ENCODE results near the gene LIN9. TPM values are rescaled to one million over a fixed set of nuclear protein-coding genes. Genes with fewer than 3 reads are reported as not detected.

LIN9 gene
- total RNA-seq: 11.3 and 12.6 TPM in 2 replicates
- polyA plus RNA-seq: 9.7 and 16.6 TPM in 2 replicates

GRCh38 chr1:226308723-226309397 is at the start of gene LIN9:
TSS of gene LIN9 (minus strand) at chr1:226309164. CDS start at chr1:226309139, 25 bp downstream.
- Histone ChIP-seq H3K4me3 (peak within 1 kb of the TSS; percentile 99), H3K27me3 (no peaks in the 10 kb centered on the region), H3K9me3 (ENCODE audit: low read depth) (no peaks in the 10 kb centered on the region), H3K4me1 (ENCODE audit: low read depth) (peaks cover 22% of the 10 kb centered on the region), H3K36me3 (no peaks in the 10 kb centered on the region), H3K27ac (peak within 1 kb of the TSS; percentile 95)
- peak; percentile 91 to 95 for DNase-seq (ENCODE audit: low read depth in 1 of 2, low spot score in 1 of 2)
- peak; percentile 3 for TF ChIP-seq CTCF (IDR thresholded peaks at IDR 0.05; ENCODE audit: low read depth, low read length)

- no peaks in the 10 kb centered on the region for H3K9me3 ChIP-seq (ENCODE audit: low read depth)
- H3K36me3 ChIP-seq: peaks cover 26% of the 10 kb centered on the region
- H3K4me3 ChIP-seq: no peak overlapping the region
- H3K27me3 ChIP-seq: no peaks in the 10 kb centered on the region
- peak overlapping the region; percentile 87 for H3K27ac ChIP-seq
- no peak for TF ChIP-seq CTCF (IDR thresholded peaks at IDR 0.05; ENCODE audit: low read depth, low read length)
- DNase-seq (ENCODE audit: low read depth in 1 of 2, low spot score in 1 of 2): no peak
- peaks cover 46% of the 10 kb centered on the region for H3K4me1 ChIP-seq (ENCODE audit: low read depth)
Observed at GRCh38 chr1:226357416-226357815, 48.5 kb upstream of the LIN9 start.

GRCh38 chr1:226355669-226356551 is 46.9 kb upstream of the LIN9 start:
- no peak for TF ChIP-seq CTCF (IDR thresholded peaks at IDR 0.05; ENCODE audit: low read depth, low read length)
- DNase-seq (ENCODE audit: low read depth in 1 of 2, low spot score in 1 of 2): peak in 1 of 2 donors; percentile 91
- Histone ChIP-seq H3K4me1 (ENCODE audit: low read depth) (peaks cover 53% of the 10 kb centered on the region), H3K4me3 (no peak overlapping the region), H3K9me3 (ENCODE audit: low read depth) (no peaks in the 10 kb centered on the region), H3K36me3 (peaks cover 12% of the 10 kb centered on the region), H3K27ac (peak overlapping the region; percentile 87), H3K27me3 (no peaks in the 10 kb centered on the region)

- Histone ChIP-seq H3K27ac (peak overlapping the region; percentile 87), H3K9me3 (ENCODE audit: low read depth) (no peaks in the 10 kb centered on the region), H3K36me3 (peaks cover 6% of the 10 kb centered on the region), H3K27me3 (no peaks in the 10 kb centered on the region), H3K4me3 (no peak overlapping the region), H3K4me1 (ENCODE audit: low read depth) (peaks cover 60% of the 10 kb centered on the region)
- DNase-seq (ENCODE audit: low read depth in 1 of 2, low spot score in 1 of 2): no peak
- TF ChIP-seq CTCF (IDR thresholded peaks at IDR 0.05; ENCODE audit: low read depth, low read length): no peak
Observed at GRCh38 chr1:226355016-226355415, 46.1 kb upstream of the LIN9 start.

- H3K9me3 ChIP-seq (ENCODE audit: low read depth): no peaks in the 10 kb centered on the region
- peak overlapping the region; percentile 87 for H3K27ac ChIP-seq
- H3K36me3 ChIP-seq: no peaks in the 10 kb centered on the region
- H3K4me1 ChIP-seq (ENCODE audit: low read depth): peaks cover 67% of the 10 kb centered on the region
- H3K4me3 ChIP-seq: no peak overlapping the region
- peak in 1 of 2 donors; percentile 52 for DNase-seq (ENCODE audit: low read depth in 1 of 2, low spot score in 1 of 2)
- H3K27me3 ChIP-seq: no peaks in the 10 kb centered on the region
- no peak for TF ChIP-seq CTCF (IDR thresholded peaks at IDR 0.05; ENCODE audit: low read depth, low read length)
Observed at GRCh38 chr1:226353698-226354525, 44.9 kb upstream of the LIN9 start.
